Activated T-helper 2 cell treated with anti-CD3 and anti-CD28 coated beads, Interferon-gamma antibody, Interleukin-2, Interleukin-4, amounts not matched to agents 10 μg/mL and 5 μg/mL and 100 μg/mL, durations not matched to agents 14 hours and 24 hours and 36 hours (primary cell): ENCODE data around the gene CAMSAP1. TPM values are rescaled to one million over a fixed set of nuclear protein-coding genes. Genes with fewer than 3 reads are reported as not detected.

Source experiments
- DNase-seq: peaks from one replicate; pipeline ENCODE4 v3.0.0; 2021; ENCODE audit warnings: low spot score
- H3K27ac Mint-ChIP-seq: one replicate; pipeline ENCODE4 v1.8.0; 2021; ENCODE audit warnings: mixed read lengths
- H3K27me3 Mint-ChIP-seq: one replicate; pipeline ENCODE4 v1.8.0; 2021; ENCODE audit warnings: low read depth, mixed read lengths
- H3K36me3 Mint-ChIP-seq: one replicate; pipeline ENCODE4 v1.8.0; 2021; ENCODE audit warnings: low read depth, mixed read lengths
- H3K4me1 Mint-ChIP-seq: one replicate; pipeline ENCODE4 v1.8.0; 2021; ENCODE audit warnings: low read depth, mixed read lengths
- H3K4me3 Mint-ChIP-seq: one replicate; pipeline ENCODE4 v1.8.0; 2021; ENCODE audit warnings: low read depth, mild to moderate bottlenecking, moderate library complexity, mixed read lengths
- H3K9me3 Mint-ChIP-seq: one replicate; pipeline ENCODE4 v1.8.0; 2021; ENCODE audit warnings: mixed read lengths
- intact Hi-C: fragments of 100-400 bp; cut with micrococcal nuclease; formaldehyde crosslinking; loops from one replicate; pipeline ENCODE4 v1.15.1; 2023
- total RNA-seq: library from RNA; stranded (reverse); gene quantifications from 2 replicates; pipeline ENCODE4 v1.2.3, GENCODE V29; 2022

CAMSAP1 gene
- total RNA-seq, 1 donor from 2014 or later: 44.2 TPM

DNA sequence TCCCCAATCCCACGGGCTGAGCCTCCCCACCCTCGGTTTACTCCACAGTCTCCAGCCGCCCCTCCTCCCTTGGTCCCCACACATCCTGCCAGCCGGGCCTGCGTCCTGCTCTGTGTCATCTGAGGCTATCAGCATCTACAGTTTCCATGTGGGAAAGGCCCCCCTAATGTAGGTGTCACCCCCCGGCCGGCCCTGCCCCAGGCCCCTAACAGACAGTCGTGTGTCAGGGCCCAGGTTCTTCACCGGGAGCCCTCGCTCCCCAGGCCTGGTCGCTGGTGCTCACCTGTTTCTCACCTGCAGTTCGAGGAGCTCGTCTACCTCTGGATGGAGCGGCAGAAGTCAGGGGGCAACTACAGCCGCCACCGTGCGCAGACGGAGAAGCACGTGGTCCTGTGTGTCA, 142.6 kb downstream of the CAMSAP1 start:
- intact Hi-C loops: no loop called here
- H3K27me3 Mint-ChIP-seq: no peaks in the 10 kb centered on the region

DNA sequence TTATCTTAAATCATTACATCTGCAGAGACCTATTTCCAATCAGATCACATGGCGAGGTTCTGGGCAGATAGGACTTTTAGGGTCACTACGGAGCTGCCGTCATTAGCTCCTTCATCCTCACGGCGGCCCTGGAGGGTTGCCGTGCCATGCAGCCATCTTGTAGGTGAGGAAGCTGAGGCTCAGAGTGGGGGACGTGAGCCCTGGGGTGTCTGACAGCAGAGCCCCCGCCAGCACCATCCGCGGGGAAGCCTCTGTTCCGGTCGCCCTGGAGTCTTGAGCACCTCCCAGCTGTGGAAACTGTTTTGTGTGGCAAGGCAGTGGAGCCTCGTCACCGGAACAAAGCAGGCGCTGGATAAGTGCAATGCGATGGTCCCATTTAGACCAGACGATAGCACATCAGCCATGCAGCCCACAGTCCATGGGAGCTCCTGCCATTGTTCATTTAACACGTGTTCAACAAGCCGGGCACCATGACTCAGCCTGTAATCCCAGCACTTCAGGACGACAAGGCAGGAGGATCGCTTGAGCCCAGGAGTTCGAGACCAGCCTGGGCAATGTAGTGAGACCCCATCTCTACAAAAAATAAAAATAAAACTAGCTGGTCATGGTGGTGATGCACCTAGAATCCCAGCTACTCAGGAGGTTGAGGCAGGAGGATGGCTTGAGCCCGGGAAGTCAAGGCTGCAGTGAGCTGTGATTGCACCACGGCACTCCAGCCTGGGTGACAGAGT, 143.5 kb downstream of the CAMSAP1 start:
- H3K4me1 Mint-ChIP-seq: no peaks in the 10 kb centered on the region
- H3K36me3 Mint-ChIP-seq: no peaks in the 10 kb centered on the region
- no peaks in the 10 kb centered on the region for H3K27me3 Mint-ChIP-seq
- DNase-seq: no peak
- no peak overlapping the region for H3K4me3 Mint-ChIP-seq
- intact Hi-C loops: no loop called here
- no peaks in the 10 kb centered on the region for H3K9me3 Mint-ChIP-seq
- H3K27ac Mint-ChIP-seq: no peak overlapping the region

More for the DNA sequence above, 142.6 kb downstream of the CAMSAP1 start:
- Mint-ChIP-seq H3K9me3 (no peaks in the 10 kb centered on the region), H3K4me1 (no peaks in the 10 kb centered on the region), H3K36me3 (no peaks in the 10 kb centered on the region), H3K27ac (no peak overlapping the region), H3K4me3 (no peak overlapping the region)
- DNase-seq: no peak

DNA sequence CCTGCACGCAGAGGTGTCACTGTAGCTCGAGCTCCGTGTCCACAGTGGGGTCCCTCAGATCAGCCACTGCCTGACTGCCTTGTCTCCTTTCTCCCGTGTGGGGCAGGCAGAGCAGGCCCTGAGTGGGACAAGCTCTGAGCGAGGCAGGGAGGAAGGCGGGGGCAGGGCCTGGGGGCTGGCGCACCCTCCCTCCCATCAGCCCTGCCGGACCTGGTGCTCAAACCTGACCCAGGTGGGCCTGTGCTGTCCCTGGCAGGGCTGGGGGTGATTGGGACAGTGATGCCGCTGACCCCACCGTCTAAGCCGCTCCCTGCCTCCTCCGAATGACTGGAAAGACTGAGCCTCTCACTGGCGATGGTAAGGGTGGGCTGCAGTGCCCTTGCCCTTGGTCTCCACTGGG, 144.4 kb downstream of the CAMSAP1 start:
- intact Hi-C loops: no loop called here
- Mint-ChIP-seq H3K36me3 (no peaks in the 10 kb centered on the region), H3K27me3 (no peaks in the 10 kb centered on the region), H3K4me3 (no peak overlapping the region), H3K27ac (no peak overlapping the region), H3K4me1 (no peaks in the 10 kb centered on the region), H3K9me3 (no peaks in the 10 kb centered on the region)
- no peak for DNase-seq

DNA sequence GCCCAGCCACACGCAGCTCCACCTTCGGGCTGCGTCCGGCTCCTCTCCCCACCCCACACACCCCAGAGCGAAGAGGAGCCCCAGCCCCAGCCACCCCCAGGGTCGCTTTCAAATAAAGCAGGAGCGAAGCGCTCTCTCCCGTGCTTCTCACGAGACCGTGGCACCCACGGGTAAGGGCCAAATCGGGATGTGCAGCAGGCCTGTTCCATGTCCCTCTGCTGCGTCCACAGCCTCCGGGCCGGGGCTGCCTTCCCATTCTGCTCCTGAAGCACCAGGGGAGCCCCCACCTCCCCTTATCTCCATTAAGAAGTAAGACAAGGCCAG, 145.5 kb downstream of the CAMSAP1 start:
- intact Hi-C loops: no loop called here
- H3K4me1 Mint-ChIP-seq: no peaks in the 10 kb centered on the region
- H3K27me3 Mint-ChIP-seq: no peaks in the 10 kb centered on the region

DNA sequence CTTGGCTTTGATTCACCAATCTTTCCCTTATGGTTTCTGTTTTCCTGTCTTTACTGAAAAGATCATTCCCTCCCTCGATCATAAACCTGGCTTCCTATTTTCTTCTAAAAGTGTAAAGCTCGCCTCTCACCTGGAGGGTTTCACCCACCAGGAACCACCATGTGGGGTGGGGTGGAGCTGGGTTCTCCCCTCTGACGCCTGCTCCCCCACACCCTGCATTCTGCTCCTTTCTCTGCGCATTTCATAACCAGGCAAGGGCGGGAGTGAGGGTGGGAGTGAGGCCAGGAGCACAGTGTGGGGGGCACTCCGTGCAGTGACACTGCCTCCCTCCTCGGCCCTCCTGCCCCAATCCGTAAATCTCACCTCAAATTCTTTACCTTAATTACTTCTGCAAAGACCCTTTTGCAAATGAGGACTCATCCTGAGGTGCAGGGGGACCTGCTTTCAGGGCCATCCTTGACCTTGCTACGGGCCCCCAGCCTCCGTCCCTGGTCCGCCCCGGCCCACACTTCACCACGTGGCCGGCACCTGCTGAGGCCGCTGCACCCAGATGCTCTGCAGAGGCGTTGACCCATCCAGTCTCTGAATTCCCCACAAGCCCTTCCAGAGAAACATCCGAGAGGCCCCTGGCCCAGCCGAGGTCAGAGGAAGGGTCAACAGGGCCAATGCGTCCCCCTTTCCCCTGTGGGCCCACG, 146.0 kb downstream of the CAMSAP1 start:
- Mint-ChIP-seq H3K27ac (no peak overlapping the region), H3K4me3 (no peak overlapping the region), H3K4me1 (no peaks in the 10 kb centered on the region), H3K36me3 (no peaks in the 10 kb centered on the region), H3K27me3 (no peaks in the 10 kb centered on the region), H3K9me3 (no peaks in the 10 kb centered on the region)
- intact Hi-C loops: no loop called here
- DNase-seq: no peak

More for the DNA sequence above, 145.5 kb downstream of the CAMSAP1 start:
- no peaks in the 10 kb centered on the region for H3K9me3 Mint-ChIP-seq
- no peak overlapping the region for H3K4me3 Mint-ChIP-seq
- H3K27ac Mint-ChIP-seq: no peak overlapping the region
- no peak for DNase-seq
- H3K36me3 Mint-ChIP-seq: no peaks in the 10 kb centered on the region

DNA sequence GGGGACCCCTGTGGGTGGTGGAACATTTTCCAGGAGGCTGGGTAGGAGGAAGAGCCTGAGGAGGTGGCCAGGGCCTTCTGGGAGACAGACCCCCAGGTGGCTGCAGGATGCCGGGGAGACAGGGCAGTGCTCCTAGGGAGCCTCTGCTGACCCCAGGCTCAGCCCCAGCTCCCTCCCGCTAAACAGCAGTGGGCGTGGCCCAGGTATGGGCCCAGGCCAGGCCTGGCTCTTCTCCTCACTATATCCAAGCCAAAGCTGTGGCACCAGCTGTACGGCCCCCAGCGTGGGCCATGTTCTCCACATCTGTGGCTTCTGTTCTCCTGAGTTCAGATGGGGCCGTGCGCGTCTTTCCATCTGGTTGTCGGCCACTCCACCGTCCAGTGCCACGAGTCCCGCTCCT, 146.9 kb downstream of the CAMSAP1 start:
- Mint-ChIP-seq H3K27ac (no peak overlapping the region), H3K4me1 (no peaks in the 10 kb centered on the region), H3K36me3 (no peaks in the 10 kb centered on the region), H3K4me3 (no peak overlapping the region), H3K27me3 (no peaks in the 10 kb centered on the region), H3K9me3 (no peaks in the 10 kb centered on the region)
- intact Hi-C loops: no loop called here
- no peak for DNase-seq

DNA sequence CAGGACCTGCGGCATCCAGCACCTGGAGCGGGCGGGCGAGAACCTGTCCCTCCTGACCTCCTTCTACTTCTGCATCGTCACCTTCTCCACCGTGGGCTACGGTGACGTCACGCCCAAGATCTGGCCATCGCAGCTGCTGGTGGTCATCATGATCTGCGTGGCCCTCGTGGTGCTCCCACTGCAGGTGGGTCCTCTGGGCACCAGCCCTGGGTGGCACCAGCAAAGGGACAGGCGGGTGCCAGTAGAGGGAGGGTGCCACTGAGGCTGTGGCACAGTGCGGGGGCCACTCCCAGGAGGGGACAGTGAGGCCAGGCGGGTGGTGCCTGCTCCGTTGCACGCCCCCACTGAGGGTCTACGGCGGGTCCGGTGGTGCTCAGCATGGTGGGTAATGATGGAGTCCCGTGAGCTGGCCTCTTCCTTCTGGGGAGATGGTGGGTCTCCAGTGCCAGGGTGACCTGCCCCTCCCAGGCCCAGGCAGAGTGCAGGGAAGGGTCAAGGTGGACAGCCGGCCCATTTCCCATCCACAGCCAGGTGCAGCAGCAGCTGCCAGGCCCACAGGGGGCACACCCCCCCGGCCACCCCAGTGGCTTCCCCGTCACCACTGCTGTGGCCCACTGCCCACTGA, 147.6 kb downstream of the CAMSAP1 start:
- H3K4me3 Mint-ChIP-seq: no peak overlapping the region
- no peaks in the 10 kb centered on the region for H3K27me3 Mint-ChIP-seq
- no peak overlapping the region for H3K27ac Mint-ChIP-seq
- H3K9me3 Mint-ChIP-seq: no peaks in the 10 kb centered on the region
- DNase-seq: no peak
- H3K36me3 Mint-ChIP-seq: no peaks in the 10 kb centered on the region
- intact Hi-C loops: no loop called here
- H3K4me1 Mint-ChIP-seq: no peaks in the 10 kb centered on the region

DNA sequence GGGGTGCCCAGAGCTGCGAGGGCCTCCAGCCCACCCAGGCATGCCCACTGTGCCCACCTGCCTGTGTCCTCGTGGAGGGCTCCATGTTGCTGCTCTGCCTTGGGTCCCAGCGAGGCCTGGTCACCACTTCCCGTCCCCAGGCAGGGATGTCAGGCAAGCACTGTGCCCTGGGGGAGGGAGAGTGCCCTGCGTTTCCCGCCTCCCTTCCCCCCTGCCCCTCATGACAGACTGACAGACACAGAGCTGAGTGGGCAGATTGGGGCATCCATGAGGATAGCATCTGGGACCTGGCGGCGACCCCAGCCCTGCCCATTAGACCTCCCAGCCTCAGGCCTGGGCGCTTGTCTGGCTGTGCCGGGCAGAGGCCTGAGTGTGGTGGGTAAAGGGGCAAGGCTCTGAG, 148.5 kb downstream of the CAMSAP1 start:
- Mint-ChIP-seq H3K9me3 (no peaks in the 10 kb centered on the region), H3K36me3 (no peaks in the 10 kb centered on the region), H3K4me1 (no peaks in the 10 kb centered on the region), H3K27me3 (no peaks in the 10 kb centered on the region), H3K27ac (no peak overlapping the region), H3K4me3 (no peak overlapping the region)
- intact Hi-C loops: no loop called here
- no peak for DNase-seq

Other genes starting within 250 kb of the CAMSAP1 start
- gene LCN9, start 244.2 kb downstream of the CAMSAP1 start, total RNA-seq: not detected in 2 replicates
- gene SOHLH1, start 208.1 kb downstream of the CAMSAP1 start, total RNA-seq: not detected in 2 replicates
- not detected in 2 replicates for gene KCNT1, start 205.4 kb downstream of the CAMSAP1 start, total RNA-seq
- 42.3 and 47.2 TPM in 2 replicates for gene UBAC1, start 53.8 kb upstream of the CAMSAP1 start, total RNA-seq
- 5.4 and 5.5 TPM in 2 replicates for gene NACC2, start 187.7 kb upstream of the CAMSAP1 start, total RNA-seq
- 43.1 and 43.5 TPM in 2 replicates for gene TMEM250, start 211.3 kb upstream of the CAMSAP1 start, total RNA-seq